Left ventricle myocardium inferior (tissue), 1 donor: ENCODE data around the gene CDH5. TPM values are rescaled to one million over a fixed set of nuclear protein-coding genes. Genes with fewer than 3 reads are reported as not detected.

Experiments used
- DNase-seq: peaks from one replicate; pipeline ENCODE4 v3.0.0-alpha.2; 2020
- H3K27ac ChIP-seq: fragments of 200-600 bp; replicated peaks from 2 replicates; pipeline ENCODE4 v1.8.0; 2021
- H3K27me3 ChIP-seq: fragments of 200-600 bp; 2 replicates; pipeline ENCODE4 v1.8.0; 2021; ENCODE audit warnings: low read depth
- H3K36me3 ChIP-seq: fragments of 200-600 bp; 2 replicates; pipeline ENCODE4 v1.8.0; 2021
- H3K4me1 ChIP-seq: fragments of 200-600 bp; 2 replicates; pipeline ENCODE4 v1.8.0; 2021
- H3K4me3 ChIP-seq: fragments of 200-600 bp; 2 replicates; pipeline ENCODE4 v1.8.0; 2021; ENCODE audit warnings: mild to moderate bottlenecking, moderate library complexity
- H3K9me3 ChIP-seq: fragments of 200-600 bp; replicated peaks from 2 replicates; pipeline ENCODE4 v1.8.0; 2021
- intact Hi-C: fragments of 100-400 bp; cut with micrococcal nuclease; formaldehyde crosslinking; loops from one replicate; pipeline ENCODE4 v1.11.0; 2022
- total RNA-seq: library from RNA; stranded (reverse); fragmentation: NEBNext Ultra II Directional; extraction: Animal tissue kit (Norgen Biotek cat#: 25700); gene quantifications from one replicate; pipeline ENCODE4 v1.2.1, GENCODE V29; 2021
- TF ChIP-seq, protein P1 (sequence below): fragments of 200-600 bp; IDR thresholded peaks from 2 replicates; pipeline ENCODE4 v1.8.0; 2021; ENCODE audit warnings: antibody characterized with exemption, mild to moderate bottlenecking, borderline replicate concordance
- donor health status: DM: no; HTN: yes; CAD: no; lungs with severe emphysema.

Gene CDH5
- total RNA-seq, 1 donor from 2014 or later, result 47.1 TPM

DNA sequence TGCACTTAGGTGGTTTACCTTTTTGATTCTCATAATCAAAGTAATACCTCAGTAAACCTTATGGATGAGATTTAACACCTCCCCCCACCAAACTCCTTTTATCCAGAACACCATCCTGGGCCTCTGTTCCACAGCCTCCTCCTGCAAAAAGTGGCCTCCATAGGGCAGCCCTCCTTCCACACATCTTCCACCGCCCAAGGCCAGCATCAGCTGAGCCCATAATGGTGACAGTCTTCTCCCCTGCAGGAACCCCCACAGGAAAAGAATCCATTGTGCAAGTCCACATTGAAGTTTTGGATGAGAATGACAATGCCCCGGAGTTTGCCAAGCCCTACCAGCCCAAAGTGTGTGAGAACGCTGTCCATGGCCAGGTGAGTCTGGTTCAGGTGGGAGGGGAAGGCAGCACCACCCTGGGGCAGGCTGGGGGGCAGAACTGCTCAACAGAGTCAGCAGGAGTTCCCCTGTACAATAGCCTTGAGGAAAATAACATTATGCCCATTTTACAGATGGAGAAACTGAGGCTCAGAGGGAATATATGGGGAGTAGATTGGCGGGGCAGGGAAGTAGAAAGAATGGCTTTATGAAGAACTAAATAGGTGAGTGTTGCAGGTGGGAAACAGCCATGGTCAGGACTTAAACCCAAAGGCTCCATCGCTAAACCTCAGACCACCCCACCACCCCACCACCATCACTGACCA, 31.4 kb downstream of the CDH5 start:
- Histone ChIP-seq H3K27ac (peak overlapping the region; percentile 8), H3K27me3 (no peaks in the 10 kb centered on the region), H3K4me1 (peaks cover 41% of the 10 kb centered on the region), H3K36me3 (peaks cover 4% of the 10 kb centered on the region), H3K9me3 (no peaks in the 10 kb centered on the region), H3K4me3 (no peak overlapping the region)
- TF ChIP-seq, protein P1, sequence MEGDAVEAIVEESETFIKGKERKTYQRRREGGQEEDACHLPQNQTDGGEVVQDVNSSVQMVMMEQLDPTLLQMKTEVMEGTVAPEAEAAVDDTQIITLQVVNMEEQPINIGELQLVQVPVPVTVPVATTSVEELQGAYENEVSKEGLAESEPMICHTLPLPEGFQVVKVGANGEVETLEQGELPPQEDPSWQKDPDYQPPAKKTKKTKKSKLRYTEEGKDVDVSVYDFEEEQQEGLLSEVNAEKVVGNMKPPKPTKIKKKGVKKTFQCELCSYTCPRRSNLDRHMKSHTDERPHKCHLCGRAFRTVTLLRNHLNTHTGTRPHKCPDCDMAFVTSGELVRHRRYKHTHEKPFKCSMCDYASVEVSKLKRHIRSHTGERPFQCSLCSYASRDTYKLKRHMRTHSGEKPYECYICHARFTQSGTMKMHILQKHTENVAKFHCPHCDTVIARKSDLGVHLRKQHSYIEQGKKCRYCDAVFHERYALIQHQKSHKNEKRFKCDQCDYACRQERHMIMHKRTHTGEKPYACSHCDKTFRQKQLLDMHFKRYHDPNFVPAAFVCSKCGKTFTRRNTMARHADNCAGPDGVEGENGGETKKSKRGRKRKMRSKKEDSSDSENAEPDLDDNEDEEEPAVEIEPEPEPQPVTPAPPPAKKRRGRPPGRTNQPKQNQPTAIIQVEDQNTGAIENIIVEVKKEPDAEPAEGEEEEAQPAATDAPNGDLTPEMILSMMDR, result no peak
- intact Hi-C loops, result no loop called here
- DNase-seq, result no peak

DNA sequence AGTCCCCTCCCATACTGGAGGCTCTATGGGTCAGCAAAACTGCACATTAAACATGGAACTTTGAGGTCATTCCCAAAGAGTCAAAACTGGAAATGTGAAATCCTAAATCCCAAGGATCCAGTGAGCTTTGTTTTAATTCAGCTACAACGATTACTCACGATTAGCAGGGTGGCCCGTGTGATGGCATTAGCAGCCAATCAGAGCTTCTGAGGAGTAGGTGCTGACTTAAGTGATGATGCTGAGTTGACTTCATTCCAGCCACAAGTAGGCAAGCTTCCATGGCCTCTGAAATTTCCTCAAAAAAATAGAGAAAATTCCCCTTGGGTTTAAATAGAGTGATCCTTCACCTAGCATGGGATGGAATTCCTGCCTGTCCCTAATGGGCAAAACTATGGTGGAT, 32.5 kb downstream of the CDH5 start:
- Histone ChIP-seq H3K36me3 (peaks cover 2% of the 10 kb centered on the region), H3K27me3 (no peaks in the 10 kb centered on the region), H3K4me1 (peaks cover 41% of the 10 kb centered on the region), H3K9me3 (no peaks in the 10 kb centered on the region), H3K4me3 (no peak overlapping the region), H3K27ac (peak overlapping the region; percentile 73)
- no peak for DNase-seq
- TF ChIP-seq, protein P1, result no peak
- intact Hi-C loops, result no loop called here

DNA sequence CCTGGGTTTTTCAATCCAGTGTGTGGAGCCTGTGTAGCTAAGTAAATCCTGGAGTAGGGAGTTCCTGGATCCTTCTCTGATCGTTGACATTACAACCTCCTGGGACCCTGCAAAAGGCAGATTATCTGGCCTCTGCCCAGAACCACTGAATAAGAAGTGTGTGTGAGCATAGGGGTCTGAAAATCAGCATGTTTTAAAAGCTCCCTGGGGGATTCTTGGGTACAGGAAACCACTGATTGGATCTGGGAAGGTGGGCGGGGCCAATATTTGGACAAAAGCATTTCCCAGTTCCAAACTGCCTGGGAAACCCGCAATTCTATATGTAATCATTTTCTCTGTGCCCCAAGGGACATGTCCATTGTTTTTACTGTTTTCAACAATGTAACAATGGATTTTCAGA, 33.4 kb downstream of the CDH5 start:
- peaks cover 41% of the 10 kb centered on the region for H3K4me1 ChIP-seq
- no peaks in the 10 kb centered on the region for H3K27me3 ChIP-seq
- peaks cover 3% of the 10 kb centered on the region for H3K9me3 ChIP-seq
- H3K36me3 ChIP-seq, result peaks cover 10% of the 10 kb centered on the region
- H3K27ac ChIP-seq, result peak overlapping the region; percentile 73
- intact Hi-C loops, result no loop called here
- no peak overlapping the region for H3K4me3 ChIP-seq
- DNase-seq, result no peak
- TF ChIP-seq, protein P1, result no peak

DNA sequence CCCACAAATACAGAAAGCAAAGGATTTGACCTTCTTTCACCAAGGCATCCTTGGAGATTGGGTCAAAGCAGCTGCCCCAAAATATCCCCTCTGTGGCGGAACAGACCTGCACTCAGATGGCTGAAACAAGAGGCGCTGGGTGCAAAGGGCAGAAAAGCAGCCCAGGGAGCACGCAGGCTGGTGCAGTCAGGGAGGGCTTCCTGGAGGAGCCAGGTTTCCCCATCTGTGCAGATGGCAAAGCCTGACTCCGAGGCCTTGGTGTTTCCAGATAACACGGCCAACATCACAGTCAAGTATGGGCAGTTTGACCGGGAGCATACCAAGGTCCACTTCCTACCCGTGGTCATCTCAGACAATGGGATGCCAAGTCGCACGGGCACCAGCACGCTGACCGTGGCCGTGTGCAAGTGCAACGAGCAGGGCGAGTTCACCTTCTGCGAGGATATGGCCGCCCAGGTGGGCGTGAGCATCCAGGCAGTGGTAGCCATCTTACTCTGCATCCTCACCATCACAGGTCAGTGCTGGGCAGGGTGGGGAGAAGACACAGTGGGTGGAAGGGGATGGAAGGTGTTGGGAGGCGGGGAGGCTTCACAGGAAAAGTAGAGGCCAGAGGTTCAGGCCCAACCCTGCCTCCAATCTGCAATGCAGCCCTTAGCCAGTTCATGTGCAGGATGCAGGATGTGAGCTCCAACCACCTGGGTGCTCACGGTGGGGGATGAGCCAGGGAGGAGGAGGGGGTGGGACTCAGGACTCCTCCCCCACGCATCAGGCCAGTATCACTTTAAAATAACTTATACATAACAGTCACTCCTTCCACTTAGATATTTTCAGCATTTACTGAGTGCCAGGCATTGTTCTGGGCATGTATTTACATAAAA, 34.3 kb downstream of the CDH5 start:
- Histone ChIP-seq H3K4me3 (no peak overlapping the region), H3K27me3 (peaks cover 5% of the 10 kb centered on the region), H3K27ac (peak overlapping the region; percentile 73), H3K4me1 (peaks cover 41% of the 10 kb centered on the region), H3K36me3 (peaks cover 16% of the 10 kb centered on the region), H3K9me3 (peaks cover 7% of the 10 kb centered on the region)
- intact Hi-C loops, result no loop called here
- no peak for DNase-seq
- TF ChIP-seq, protein P1, result no peak

DNA sequence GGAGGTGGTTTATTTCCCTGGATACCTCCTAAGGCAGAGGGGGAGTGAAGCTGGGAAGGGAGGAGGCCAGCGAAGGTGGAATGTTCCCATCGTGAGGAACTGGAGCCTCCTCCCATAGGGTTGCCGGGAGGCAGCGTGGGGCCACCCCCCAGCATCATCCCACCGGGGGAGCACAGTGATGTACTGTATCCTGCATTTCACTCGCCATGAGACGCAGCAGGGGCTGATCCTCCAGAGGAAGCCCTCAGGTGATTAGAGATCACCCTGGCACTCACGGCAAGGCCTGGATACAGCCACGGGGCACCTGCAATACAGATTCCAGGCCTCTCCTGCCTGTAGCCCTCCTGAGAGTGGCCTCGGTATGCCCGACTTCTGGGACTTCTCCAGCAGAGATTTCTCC, 35.1 kb downstream of the CDH5 start:
- intact Hi-C loops, result no loop called here
- peaks cover 7% of the 10 kb centered on the region for H3K9me3 ChIP-seq
- peaks cover 16% of the 10 kb centered on the region for H3K36me3 ChIP-seq
- H3K4me3 ChIP-seq, result no peak overlapping the region
- DNase-seq, result no peak
- TF ChIP-seq, protein P1, result no peak
- H3K27ac ChIP-seq, result peak overlapping the region; percentile 73
- H3K4me1 ChIP-seq, result peaks cover 41% of the 10 kb centered on the region
- peaks cover 8% of the 10 kb centered on the region for H3K27me3 ChIP-seq
